Measurements from ENCODE around the gene SMCO4.

SMCO4 gene

GRCh38 chr11:93505703-93506102 is 37.5 kb downstream of the SMCO4 start:
- H3K27ac ChIP-seq (ENCODE audit: low read length): no peak overlapping the region
- H3K9me3 ChIP-seq (ENCODE audit: control insufficient read depth, insufficient read depth, low read length): no peaks in the 10 kb centered on the region
- no peaks in the 10 kb centered on the region for H3K36me3 ChIP-seq (ENCODE audit: control insufficient read depth, insufficient read depth, low read length)
- no peaks in the 10 kb centered on the region for H3K4me1 ChIP-seq (ENCODE audit: control insufficient read depth, insufficient read depth, low read length)
- no peak for DNase-seq (ENCODE audit: low read depth, low spot score)
- no CpG with 5 or more reads among the region's 3 CpGs for WGBS (ENCODE audit: insufficient coverage, insufficient read length)
- H3K27me3 ChIP-seq (ENCODE audit: control insufficient read depth, insufficient read depth, low read length): no peaks in the 10 kb centered on the region
- no peak overlapping the region for H3K4me3 ChIP-seq (ENCODE audit: low read length)

- WGBS (ENCODE audit: insufficient coverage, insufficient read length): no CpG with 5 or more reads among the region's 3 CpGs
Observed at GRCh38 chr11:93504110-93505095, 38.8 kb downstream of the SMCO4 start.

GRCh38 chr11:93501856-93502255 is 41.3 kb downstream of the SMCO4 start:
- H3K27me3 ChIP-seq (ENCODE audit: control insufficient read depth, insufficient read depth, low read length): no peaks in the 10 kb centered on the region
- no peaks in the 10 kb centered on the region for H3K9me3 ChIP-seq (ENCODE audit: control insufficient read depth, insufficient read depth, low read length)
- no peaks in the 10 kb centered on the region for H3K36me3 ChIP-seq (ENCODE audit: control insufficient read depth, insufficient read depth, low read length)
- no CpG with 5 or more reads among the region's 2 CpGs for WGBS (ENCODE audit: insufficient coverage, insufficient read length)
- H3K4me1 ChIP-seq (ENCODE audit: control insufficient read depth, insufficient read depth, low read length): peaks cover 7% of the 10 kb centered on the region
- DNase-seq (ENCODE audit: low read depth, low spot score): no peak
- no peak overlapping the region for H3K27ac ChIP-seq (ENCODE audit: low read length)
- H3K4me3 ChIP-seq (ENCODE audit: low read length): no peak overlapping the region

More at GRCh38 chr11:93504110-93505095, 38.8 kb downstream of the SMCO4 start:
- H3K27me3 ChIP-seq (ENCODE audit: control insufficient read depth, insufficient read depth, low read length): no peaks in the 10 kb centered on the region
- DNase-seq (ENCODE audit: low read depth, low spot score): no peak
- H3K4me3 ChIP-seq (ENCODE audit: low read length): no peak overlapping the region
- no peak overlapping the region for H3K27ac ChIP-seq (ENCODE audit: low read length)
- no peaks in the 10 kb centered on the region for H3K9me3 ChIP-seq (ENCODE audit: control insufficient read depth, insufficient read depth, low read length)
- H3K4me1 ChIP-seq (ENCODE audit: control insufficient read depth, insufficient read depth, low read length): peaks cover under 1% of the 10 kb centered on the region
- H3K36me3 ChIP-seq (ENCODE audit: control insufficient read depth, insufficient read depth, low read length): no peaks in the 10 kb centered on the region

- Histone ChIP-seq H3K27me3 (ENCODE audit: control insufficient read depth, insufficient read depth, low read length) (no peaks in the 10 kb centered on the region), H3K4me1 (ENCODE audit: control insufficient read depth, insufficient read depth, low read length) (peaks cover 7% of the 10 kb centered on the region), H3K9me3 (ENCODE audit: control insufficient read depth, insufficient read depth, low read length) (no peaks in the 10 kb centered on the region), H3K4me3 (ENCODE audit: low read length) (no peak overlapping the region), H3K27ac (ENCODE audit: low read length) (no peak overlapping the region), H3K36me3 (ENCODE audit: control insufficient read depth, insufficient read depth, low read length) (no peaks in the 10 kb centered on the region)
- no peak for DNase-seq (ENCODE audit: low read depth, low spot score)
- no CpG with 5 or more reads among the region's 5 CpGs for WGBS (ENCODE audit: insufficient coverage, insufficient read length)
Observed at GRCh38 chr11:93500759-93501158, 42.4 kb downstream of the SMCO4 start.

- no peak for DNase-seq (ENCODE audit: low read depth, low spot score)
- H3K9me3 ChIP-seq (ENCODE audit: control insufficient read depth, insufficient read depth, low read length): no peaks in the 10 kb centered on the region
- H3K36me3 ChIP-seq (ENCODE audit: control insufficient read depth, insufficient read depth, low read length): no peaks in the 10 kb centered on the region
- H3K27me3 ChIP-seq (ENCODE audit: control insufficient read depth, insufficient read depth, low read length): no peaks in the 10 kb centered on the region
- no CpG with 5 or more reads among the region's 9 CpGs for WGBS (ENCODE audit: insufficient coverage, insufficient read length)
- peaks cover 11% of the 10 kb centered on the region for H3K4me1 ChIP-seq (ENCODE audit: control insufficient read depth, insufficient read depth, low read length)
- H3K27ac ChIP-seq (ENCODE audit: low read length): no peak overlapping the region
- no peak overlapping the region for H3K4me3 ChIP-seq (ENCODE audit: low read length)
Observed at GRCh38 chr11:93498641-93499040, 44.5 kb downstream of the SMCO4 start.

GRCh38 chr11:93498161-93498560 is 45.0 kb downstream of the SMCO4 start:
- H3K36me3 ChIP-seq (ENCODE audit: control insufficient read depth, insufficient read depth, low read length): no peaks in the 10 kb centered on the region
- H3K4me3 ChIP-seq (ENCODE audit: low read length): no peak overlapping the region
- no CpG with 5 or more reads among the region's 4 CpGs for WGBS (ENCODE audit: insufficient coverage, insufficient read length)
- H3K27ac ChIP-seq (ENCODE audit: low read length): no peak overlapping the region
- H3K27me3 ChIP-seq (ENCODE audit: control insufficient read depth, insufficient read depth, low read length): no peaks in the 10 kb centered on the region
- DNase-seq (ENCODE audit: low read depth, low spot score): no peak
- peaks cover 11% of the 10 kb centered on the region for H3K4me1 ChIP-seq (ENCODE audit: control insufficient read depth, insufficient read depth, low read length)
- no peaks in the 10 kb centered on the region for H3K9me3 ChIP-seq (ENCODE audit: control insufficient read depth, insufficient read depth, low read length)

GRCh38 chr11:93497596-93497995 is 45.6 kb downstream of the SMCO4 start:
- Histone ChIP-seq H3K36me3 (ENCODE audit: control insufficient read depth, insufficient read depth, low read length) (no peaks in the 10 kb centered on the region), H3K27ac (ENCODE audit: low read length) (no peak overlapping the region), H3K27me3 (ENCODE audit: control insufficient read depth, insufficient read depth, low read length) (no peaks in the 10 kb centered on the region), H3K4me3 (ENCODE audit: low read length) (no peak overlapping the region), H3K4me1 (ENCODE audit: control insufficient read depth, insufficient read depth, low read length) (peaks cover 11% of the 10 kb centered on the region), H3K9me3 (ENCODE audit: control insufficient read depth, insufficient read depth, low read length) (no peaks in the 10 kb centered on the region)
- WGBS (ENCODE audit: insufficient coverage, insufficient read length): no CpG with 5 or more reads among the region's 2 CpGs
- no peak for DNase-seq (ENCODE audit: low read depth, low spot score)

- Histone ChIP-seq H3K4me1 (ENCODE audit: control insufficient read depth, insufficient read depth, low read length) (peaks cover 19% of the 10 kb centered on the region), H3K36me3 (ENCODE audit: control insufficient read depth, insufficient read depth, low read length) (no peaks in the 10 kb centered on the region), H3K27ac (ENCODE audit: low read length) (no peak overlapping the region), H3K4me3 (ENCODE audit: low read length) (no peak overlapping the region; the same call in 1 of the 2 replicates), H3K9me3 (ENCODE audit: control insufficient read depth, insufficient read depth, low read length) (no peaks in the 10 kb centered on the region), H3K27me3 (ENCODE audit: control insufficient read depth, insufficient read depth, low read length) (no peaks in the 10 kb centered on the region)
- no peak for DNase-seq (ENCODE audit: low read depth, low spot score)
- WGBS (ENCODE audit: insufficient coverage, insufficient read length): no CpG with 5 or more reads among the region's 4 CpGs
Observed at GRCh38 chr11:93494357-93494756, 48.8 kb downstream of the SMCO4 start.

GRCh38 chr11:93493252-93493897 is 49.8 kb downstream of the SMCO4 start:
- Histone ChIP-seq H3K27me3 (ENCODE audit: control insufficient read depth, insufficient read depth, low read length) (no peaks in the 10 kb centered on the region), H3K9me3 (ENCODE audit: control insufficient read depth, insufficient read depth, low read length) (no peaks in the 10 kb centered on the region), H3K27ac (ENCODE audit: low read length) (no peak overlapping the region), H3K36me3 (ENCODE audit: control insufficient read depth, insufficient read depth, low read length) (no peaks in the 10 kb centered on the region), H3K4me1 (ENCODE audit: control insufficient read depth, insufficient read depth, low read length) (peaks cover 20% of the 10 kb centered on the region), H3K4me3 (ENCODE audit: low read length) (no peak overlapping the region)
- DNase-seq (ENCODE audit: low read depth, low spot score): no peak
- no CpG with 5 or more reads among the region's 8 CpGs for WGBS (ENCODE audit: insufficient coverage, insufficient read length)

GRCh38 chr11:93492464-93493251 is 50.5 kb downstream of the SMCO4 start:
- no peak overlapping the region for H3K27ac ChIP-seq (ENCODE audit: low read length)

More at GRCh38 chr11:93492464-93493251, 50.5 kb downstream of the SMCO4 start:
- no peak for DNase-seq (ENCODE audit: low read depth, low spot score)
- Histone ChIP-seq H3K9me3 (ENCODE audit: control insufficient read depth, insufficient read depth, low read length) (no peaks in the 10 kb centered on the region), H3K27me3 (ENCODE audit: control insufficient read depth, insufficient read depth, low read length) (no peaks in the 10 kb centered on the region), H3K4me3 (ENCODE audit: low read length) (no peak overlapping the region), H3K36me3 (ENCODE audit: control insufficient read depth, insufficient read depth, low read length) (no peaks in the 10 kb centered on the region), H3K4me1 (ENCODE audit: control insufficient read depth, insufficient read depth, low read length) (peaks cover 18% of the 10 kb centered on the region)
- WGBS (ENCODE audit: insufficient coverage, insufficient read length): no CpG with 5 or more reads among the region's 8 CpGs

Data from iPS DF 6.9 (cell line).